ENCODE data around the gene LCP1.

DNA sequence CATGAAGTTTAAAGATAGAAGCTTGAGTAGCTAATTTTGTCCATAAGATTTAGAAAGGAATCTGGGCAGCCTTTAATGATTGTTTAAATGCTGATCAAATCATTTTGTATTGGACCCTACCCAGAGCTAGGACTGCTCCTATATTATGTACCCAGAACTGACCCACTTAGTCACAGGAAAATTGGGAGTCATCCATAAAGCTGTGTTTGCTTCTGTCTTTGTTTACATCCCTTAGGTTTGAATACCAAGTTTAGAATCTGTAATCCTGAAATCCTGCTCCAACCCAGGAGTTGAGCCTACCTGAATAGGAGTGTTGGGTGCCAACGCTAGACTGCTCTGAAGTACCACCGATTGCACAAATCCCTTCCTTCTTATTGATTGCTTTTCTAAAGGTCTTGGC is 23.8 kb downstream of the LCP1 start:
- TF ChIP-seq EZH2 (IDR thresholded peaks at IDR 0.05) (no peak), POLR2AphosphoS5 (IDR thresholded peaks at IDR 0.05; ENCODE audit: borderline replicate concordance, low read depth, low read length) (no peak), FOXP2 (optimal IDR thresholded peaks at IDR 0.05; ENCODE audit: control extremely low read depth, extremely low read length, insufficient read depth) (no peak)
